Muscle of arm (tissue), 12 donors: ENCODE data around the gene TOMM40. TPM values are rescaled to one million over a fixed set of nuclear protein-coding genes. Genes with fewer than 3 reads are reported as not detected.
"Not testable (repeated sequence)": the region's sequence is repeated elsewhere in the genome, so short reads cannot be mapped to it uniquely, and the experiment has no call there.

ENCODE experiments used
- DNase-seq: peaks from one replicate; pipeline ENCODE4 v3.0.0-alpha.2; 2013
- polyA plus RNA-seq, 12 donors: library from polyadenylated mRNA; unstranded; fragments of 120-200 nt; gene quantifications; one replicate each; pipeline ENCODE4 v1.2.1, GENCODE V29; 2013; ENCODE audit not compliant: insufficient read length in 12 of 12

TOMM40 gene
- polyA plus RNA-seq, 12 donors, result 24.1 to 49.4 (median 30.2) TPM; not detected in 1

DNA sequence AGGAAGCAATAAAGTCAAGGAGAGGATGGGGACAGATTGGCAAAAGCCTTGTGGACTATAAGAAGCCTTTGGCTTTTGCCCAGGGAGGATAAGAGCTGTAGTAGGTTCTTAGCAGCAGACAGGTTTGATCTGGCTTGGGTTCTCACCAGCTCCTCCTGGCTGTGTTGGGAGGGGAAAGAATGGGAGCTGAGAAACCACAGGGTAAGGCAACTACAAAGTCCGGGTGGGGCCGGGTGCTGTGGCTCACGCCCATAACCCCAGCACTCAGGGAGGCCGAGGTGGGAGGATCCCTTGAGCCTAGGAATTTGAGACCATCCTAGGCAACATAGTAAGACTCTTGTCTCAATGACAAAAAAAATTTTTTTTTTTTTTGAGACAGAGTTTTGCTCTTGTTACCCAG is 24.4 kb upstream of the TOMM40 start:
- no peak for DNase-seq

DNA sequence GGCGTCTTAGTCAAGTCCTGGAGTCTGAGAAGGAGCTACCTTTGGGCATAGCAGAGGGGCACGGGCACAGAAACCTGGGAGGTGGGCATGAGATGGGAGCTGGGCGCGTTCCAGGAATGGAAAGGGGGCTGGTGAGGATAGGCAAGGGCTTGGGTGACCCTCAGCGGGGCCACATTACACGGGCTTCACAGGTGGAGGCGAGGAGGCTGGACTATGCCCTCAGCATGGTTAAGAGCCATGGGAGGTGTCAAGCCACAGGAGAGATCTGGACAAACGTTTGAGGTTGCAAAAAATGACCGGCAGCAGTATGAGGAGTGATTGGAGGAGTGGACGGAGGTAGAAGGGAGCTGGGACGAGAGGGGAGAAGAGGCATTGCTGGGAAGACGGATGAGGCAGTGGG is 23.5 kb upstream of the TOMM40 start:
- no peak for DNase-seq

DNA sequence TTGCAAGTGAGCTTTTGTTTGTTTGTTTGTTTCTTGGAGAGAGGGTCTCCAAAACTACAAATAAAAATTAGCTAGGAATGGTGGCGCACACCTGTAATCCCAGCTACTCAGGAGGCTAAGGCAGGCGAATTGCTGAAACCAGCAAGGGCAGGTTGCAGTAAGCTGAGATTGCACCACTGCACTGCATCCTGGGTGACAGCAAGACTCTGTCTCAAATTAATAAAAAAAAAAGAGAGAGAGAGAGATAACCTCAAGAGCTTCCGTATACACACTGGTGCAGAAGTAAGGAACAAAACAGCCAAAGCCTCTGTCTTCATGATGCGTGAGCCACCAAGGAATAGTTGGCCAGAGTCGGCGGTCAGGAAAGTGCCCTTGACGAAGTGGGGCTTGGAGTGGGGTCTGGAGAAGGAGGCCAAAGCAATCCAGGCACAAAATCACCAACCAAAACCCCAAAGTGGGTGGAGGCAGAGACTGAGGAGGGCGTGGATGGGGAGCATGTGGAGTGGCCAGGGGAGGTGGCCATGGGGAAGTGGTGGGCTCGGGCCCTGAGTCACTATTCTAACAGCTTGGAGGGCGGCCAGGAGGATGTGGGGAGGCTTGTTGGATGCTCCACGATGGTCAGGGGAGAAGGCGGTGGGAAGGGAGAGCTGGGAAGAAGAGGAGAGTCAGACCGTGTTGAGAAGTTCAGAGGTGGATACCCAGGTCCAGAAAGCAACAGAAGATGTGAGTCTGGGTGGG is 21.2 kb upstream of the TOMM40 start:
- DNase-seq, result no peak

DNA sequence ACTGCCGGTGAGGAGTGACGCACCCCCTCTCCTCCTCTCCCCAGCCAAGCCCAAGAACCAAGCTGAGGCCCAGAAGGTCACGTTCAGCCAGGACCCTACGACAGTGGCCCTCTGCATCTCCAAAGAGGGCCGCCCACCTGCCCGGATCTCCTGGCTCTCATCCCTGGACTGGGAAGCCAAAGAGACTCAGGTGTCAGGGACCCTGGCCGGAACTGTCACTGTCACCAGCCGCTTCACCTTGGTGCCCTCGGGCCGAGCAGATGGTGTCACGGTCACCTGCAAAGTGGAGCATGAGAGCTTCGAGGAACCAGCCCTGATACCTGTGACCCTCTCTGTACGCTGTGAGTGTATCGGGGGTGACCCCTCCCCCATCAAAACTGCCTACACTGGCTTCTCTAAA is 19.2 kb upstream of the TOMM40 start:
- DNase-seq, result no peak

DNA sequence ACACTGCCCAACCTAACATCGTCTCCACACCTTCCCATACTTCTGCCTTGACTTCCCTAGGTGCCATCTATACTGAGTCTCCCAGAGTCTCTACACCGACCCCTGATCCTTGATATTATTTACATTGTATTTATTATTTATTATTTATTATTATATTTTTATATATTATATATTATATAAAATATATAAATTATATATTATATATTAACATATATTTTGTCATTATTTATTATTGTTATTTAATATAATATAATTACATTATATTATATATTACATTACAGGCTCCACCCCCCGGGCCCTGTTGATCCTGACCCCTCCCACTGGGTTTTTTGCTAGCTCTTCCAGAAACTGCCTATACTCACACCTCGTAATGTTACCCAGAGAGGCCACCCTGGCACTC is 18.4 kb upstream of the TOMM40 start:
- DNase-seq, result no peak

- DNase-seq, result no peak
These were observed 16.7 kb upstream of the TOMM40 start for GRCh38 chr19:44874317-44874716.

DNA sequence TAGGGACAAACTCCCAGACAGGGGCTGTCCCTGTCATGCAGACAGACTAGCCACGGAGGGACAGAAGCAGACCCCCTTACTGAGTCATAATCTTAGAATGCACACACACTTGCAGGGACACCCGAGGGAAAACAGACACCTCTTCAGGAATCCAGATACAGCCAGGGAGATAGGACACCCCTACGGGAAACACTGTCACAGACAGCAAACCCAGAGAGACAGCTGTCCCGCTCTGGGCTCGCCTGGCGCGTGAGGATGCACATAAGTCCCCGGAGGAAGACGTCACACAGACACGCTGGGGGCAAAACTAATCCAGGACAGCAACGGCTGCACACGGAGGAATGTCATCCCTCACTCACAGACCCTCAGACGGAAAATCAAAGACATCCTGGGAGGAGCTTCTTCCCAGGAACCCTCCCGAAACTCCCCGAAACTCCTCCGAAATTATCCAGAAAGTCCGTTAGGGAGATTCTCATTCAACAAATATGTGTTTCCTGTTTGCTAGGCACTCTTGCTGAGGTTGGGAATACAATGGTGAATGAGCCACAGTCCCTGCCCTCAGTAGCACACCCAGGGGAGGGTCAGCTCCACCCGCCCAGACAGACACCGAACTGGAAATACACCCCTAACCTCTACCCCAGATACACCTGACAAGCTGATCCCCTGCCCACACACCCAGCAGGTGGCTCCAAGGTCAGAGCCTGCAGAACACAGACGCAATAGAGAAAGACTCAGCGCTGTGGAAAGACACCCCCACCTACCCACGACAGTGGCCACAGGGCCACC is 15.2 kb upstream of the TOMM40 start:
- DNase-seq, result no peak

DNA sequence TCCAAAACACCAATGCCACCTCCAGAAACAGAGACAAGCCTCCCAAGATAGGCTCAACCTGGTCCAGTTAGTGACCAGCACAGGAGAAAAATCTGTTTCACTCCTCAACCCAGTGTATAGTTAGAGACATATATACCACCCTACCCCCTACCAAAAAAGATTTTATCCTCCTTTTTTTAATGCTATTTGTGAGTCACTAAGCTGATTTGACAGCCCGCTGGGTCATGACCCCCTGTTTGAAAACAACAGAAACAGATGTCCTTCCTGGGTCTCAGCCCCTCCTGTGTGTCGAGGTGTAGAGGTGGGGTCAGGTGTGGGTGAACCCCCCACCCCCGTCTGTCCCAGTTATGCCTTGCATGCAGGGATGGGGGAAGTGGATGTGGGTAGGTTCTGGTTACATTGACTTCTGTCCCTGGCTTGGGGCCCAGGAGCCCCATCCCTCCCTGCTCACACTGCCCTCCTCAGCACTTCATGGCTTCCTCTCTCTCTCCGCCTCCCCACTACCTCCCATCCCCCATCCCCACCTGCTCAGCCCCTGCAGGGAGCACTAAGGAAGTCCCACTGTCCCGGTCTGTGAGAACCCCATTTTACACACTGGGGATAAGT is 14.0 kb upstream of the TOMM40 start:
- no peak for DNase-seq

GRCh38 chr19:44878120-44878865 is 12.8 kb upstream of the TOMM40 start:
- DNase-seq, result no peak

- DNase-seq, result no peak
These were observed 11.6 kb upstream of the TOMM40 start for GRCh38 chr19:44879309-44880065.

DNA sequence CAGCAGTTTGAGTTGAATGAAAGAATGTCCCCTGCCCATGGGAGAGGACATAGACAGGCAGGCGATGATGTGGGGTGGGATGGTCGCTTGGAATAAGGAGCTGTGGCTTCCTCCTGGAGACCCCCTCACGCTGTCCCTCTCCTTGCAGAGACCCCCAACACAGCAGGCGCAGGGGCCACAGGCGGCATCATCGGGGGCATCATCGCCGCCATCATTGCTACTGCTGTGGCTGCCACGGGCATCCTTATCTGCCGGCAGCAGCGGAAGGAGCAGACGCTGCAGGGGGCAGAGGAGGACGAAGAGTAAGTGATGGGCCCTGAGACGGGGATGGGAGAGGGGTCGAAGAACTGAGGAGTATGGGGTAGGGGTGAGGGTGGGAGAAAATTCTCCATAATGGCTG is 9.0 kb upstream of the TOMM40 start:
- DNase-seq, result no peak

DNA sequence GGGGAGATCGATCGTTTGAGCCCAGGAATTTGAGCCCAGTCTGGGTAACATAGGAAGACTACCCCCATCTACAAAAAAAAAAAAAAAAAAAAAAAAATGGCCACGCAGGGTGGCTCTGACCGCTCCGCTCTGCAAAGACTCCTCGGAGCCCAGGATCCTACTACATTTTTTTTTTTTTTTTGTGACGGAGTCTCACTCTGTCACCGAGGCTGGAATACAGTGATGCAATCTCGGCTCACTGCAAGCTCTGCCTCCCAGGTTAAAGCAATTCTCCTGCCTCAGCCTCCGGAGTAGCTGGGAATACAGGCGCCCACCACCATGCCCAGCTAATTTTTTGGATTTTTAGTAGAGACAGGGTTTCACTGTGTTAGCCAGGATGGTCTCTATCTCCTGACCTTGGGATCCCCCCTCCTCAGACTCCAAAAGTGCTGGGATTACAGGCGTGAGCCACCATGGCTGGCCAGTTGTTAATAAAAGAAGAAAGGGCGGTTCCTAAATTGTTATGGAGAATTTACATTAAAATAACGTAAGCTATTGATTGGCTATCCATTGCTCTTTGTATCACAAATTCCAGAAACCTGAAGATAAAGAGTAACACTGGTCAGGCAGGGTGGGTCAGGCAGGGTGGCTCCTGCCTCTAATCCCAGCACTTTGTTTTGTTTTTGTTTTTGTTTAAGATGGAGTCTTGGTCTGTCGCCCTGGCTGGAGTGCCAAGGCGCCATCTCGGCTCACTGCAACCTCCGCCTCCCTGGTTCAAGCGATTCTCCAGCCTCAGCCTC is 8.2 kb upstream of the TOMM40 start:
- not testable (repeated sequence) for DNase-seq

GRCh38 chr19:44883922-44884321 is 7.1 kb upstream of the TOMM40 start:
- no peak for DNase-seq

DNA sequence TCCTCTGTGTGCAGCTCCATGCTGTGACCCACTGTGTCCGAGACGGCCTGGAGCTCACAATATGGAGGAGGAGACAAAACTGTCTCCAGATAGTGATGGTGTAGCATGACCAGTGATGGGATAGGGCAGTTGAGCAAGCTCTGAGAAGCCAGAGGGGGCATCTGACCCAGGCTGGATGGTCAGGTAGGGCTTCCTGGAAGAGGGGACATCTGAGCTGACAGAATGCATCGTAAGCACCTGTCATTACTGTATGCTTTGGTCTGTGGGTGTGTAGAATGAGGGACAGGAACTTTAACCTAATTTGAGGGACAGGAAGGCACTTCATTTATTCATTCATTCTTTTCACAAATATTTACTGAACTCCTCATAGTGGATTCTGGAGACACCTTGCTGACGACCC is 6.5 kb upstream of the TOMM40 start:
- DNase-seq, result no peak

- DNase-seq, result no peak
These were observed 4.9 kb upstream of the TOMM40 start for GRCh38 chr19:44886141-44886540.

- DNase-seq, result no peak
These were observed 3.4 kb upstream of the TOMM40 start for GRCh38 chr19:44887648-44888047.

DNA sequence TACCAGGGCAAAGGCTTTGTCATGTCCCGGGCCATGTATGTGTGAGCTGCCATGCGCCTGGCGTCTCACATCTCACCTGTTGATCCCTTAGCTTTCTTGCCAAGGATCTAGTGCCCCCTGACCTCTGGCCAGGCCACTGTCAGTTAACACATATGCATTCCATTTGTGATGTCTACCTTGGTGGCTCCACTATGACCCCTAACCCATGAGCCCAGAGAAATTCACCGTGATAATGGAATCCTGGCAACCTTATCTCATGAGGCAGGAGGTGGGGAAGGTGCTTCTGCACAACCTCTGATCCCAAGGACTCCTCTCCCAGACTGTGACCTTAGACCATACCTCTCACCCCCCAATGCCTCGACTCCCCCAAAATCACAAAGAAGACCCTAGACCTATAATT is 2.7 kb upstream of the TOMM40 start:
- not testable (repeated sequence) for DNase-seq

DNA sequence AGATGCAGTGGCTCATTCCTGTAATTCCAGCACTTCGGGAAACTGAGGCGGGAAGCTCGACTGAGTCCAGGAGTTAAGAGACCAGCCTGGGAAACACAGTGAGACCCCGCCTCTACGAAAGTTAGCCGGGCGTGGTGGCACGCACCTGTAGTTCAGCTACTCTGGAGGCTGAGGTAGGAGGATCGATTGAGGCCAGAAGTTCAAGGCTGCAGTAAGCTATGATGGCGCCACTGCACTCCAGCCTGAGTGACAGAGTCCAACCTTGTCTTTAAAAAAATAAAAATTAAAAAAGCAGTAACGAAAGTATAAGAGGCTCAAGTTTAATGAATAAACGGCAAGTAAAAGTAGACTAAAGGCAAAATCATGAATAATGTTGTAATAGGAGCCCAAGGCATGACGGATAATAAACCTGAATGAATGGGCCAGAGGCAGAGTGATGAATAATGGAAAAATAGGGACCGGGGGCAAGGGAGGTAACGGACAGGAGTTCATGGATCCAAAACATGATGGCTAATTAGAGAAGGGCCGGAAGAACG is 1.2 kb upstream of the TOMM40 start:
- DNase-seq, result no peak

GRCh38 chr19:44890366-44891015 is 563 bp upstream of the TOMM40 start:
- peak; percentile 100 for DNase-seq

DNA sequence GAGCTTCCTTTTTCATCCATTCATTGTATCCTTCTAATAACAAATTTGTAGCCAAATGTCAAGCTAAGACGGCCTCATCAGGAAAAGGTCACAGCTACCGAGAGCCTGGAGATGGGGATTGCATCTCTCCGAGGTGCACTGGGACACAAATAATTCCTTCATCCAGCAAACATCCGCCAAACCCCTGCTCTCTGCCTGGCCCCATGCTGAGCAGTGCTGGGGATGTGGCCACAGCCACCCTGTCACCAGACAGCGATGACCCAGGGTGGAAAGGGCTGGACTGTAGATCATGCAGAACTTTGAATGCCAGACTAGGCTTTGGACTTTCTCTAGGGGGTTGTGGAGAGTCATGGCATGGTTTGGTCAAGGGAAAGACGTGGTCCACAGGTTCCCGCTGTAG is 1.9 kb downstream of the TOMM40 start:
- no peak for DNase-seq
